ENCODE measurements around the gene RNF223. TPM values are rescaled to one million over a fixed set of nuclear protein-coding genes. Genes with fewer than 3 reads are reported as not detected.

RNF223 gene
- total RNA-seq, 4 donors from 2014 or later, result not detected

- Histone ChIP-seq H3K9me3 (peaks cover 0 to 9% (median 0%) of the 10 kb centered on the region in 4 donors), H3K4me1 (peaks cover 0 to 21% (median 3%) of the 10 kb centered on the region in 4 donors), H3K27ac (no peak overlapping the region), H3K36me3 (peaks cover 0 to 32% (median 0%) of the 10 kb centered on the region in 3 donors), H3K27me3 (no peaks in the 10 kb centered on the region), H3K4me3 (no peak overlapping the region)
- WGBS, 2 donors, result 94 to 95% methylated on average over 30 of the region's 30 CpGs
- no peak for DNase-seq (ENCODE audit: low spot score in 2 of 2)
- TF ChIP-seq CTCF (IDR thresholded peaks at IDR 0.05), result no peak
- TF ChIP-seq POLR2A (IDR thresholded peaks at IDR 0.05), result no peak
- TF ChIP-seq EP300 (IDR thresholded peaks at IDR 0.05), result no peak
Observed at GRCh38 chr1:1112237-1112985, 38.3 kb upstream of the RNF223 start.

- TF ChIP-seq CTCF (IDR thresholded peaks at IDR 0.05) (no peak), POLR2A (IDR thresholded peaks at IDR 0.05) (no peak), EP300 (IDR thresholded peaks at IDR 0.05) (no peak)
- Histone ChIP-seq H3K36me3 (peaks cover 0 to 32% (median 0%) of the 10 kb centered on the region in 3 donors), H3K27me3 (no peaks in the 10 kb centered on the region), H3K9me3 (peaks cover 0 to 11% (median 0%) of the 10 kb centered on the region in 4 donors), H3K4me1 (peaks cover 0 to 16% (median under 1%) of the 10 kb centered on the region in 4 donors), H3K27ac (no peak overlapping the region), H3K4me3 (no peak overlapping the region)
- 93% methylated on average over 28 of the region's 28 CpGs for WGBS, 2 donors
- DNase-seq (ENCODE audit: low spot score in 2 of 2), result no peak
Observed at GRCh38 chr1:1111516-1112236, 37.6 kb upstream of the RNF223 start.

- TF ChIP-seq POLR2A (IDR thresholded peaks at IDR 0.05), result no peak
- TF ChIP-seq EP300 (IDR thresholded peaks at IDR 0.05), result no peak
- no peak for TF ChIP-seq CTCF (IDR thresholded peaks at IDR 0.05)
- Histone ChIP-seq H3K4me1 (peaks cover 0 to 13% (median 0%) of the 10 kb centered on the region in 4 donors), H3K27me3 (no peaks in the 10 kb centered on the region), H3K27ac (no peak overlapping the region), H3K4me3 (no peak overlapping the region), H3K36me3 (peaks cover 0 to 32% (median 0%) of the 10 kb centered on the region in 3 donors), H3K9me3 (peaks cover 0 to 12% (median 0%) of the 10 kb centered on the region in 4 donors)
- no peak for DNase-seq (ENCODE audit: low spot score in 2 of 2)
- whole genome bisulfite sequencing, 2 donors, result 87 to 94% methylated on average over 23 to 27 of the region's 29 CpGs
Observed at GRCh38 chr1:1110561-1110971, 36.5 kb upstream of the RNF223 start.

GRCh38 chr1:1109743-1110142, 35.6 kb upstream of the RNF223 start:
- DNase-seq (ENCODE audit: low spot score in 2 of 2), result no peak
- Histone ChIP-seq H3K36me3 (peaks cover 0 to 32% (median 0%) of the 10 kb centered on the region in 3 donors), H3K4me3 (no peak overlapping the region), H3K27ac (no peak overlapping the region), H3K9me3 (peaks cover 0 to 12% (median 0%) of the 10 kb centered on the region in 4 donors), H3K4me1 (peaks cover 0 to 4% (median 0%) of the 10 kb centered on the region in 4 donors), H3K27me3 (no peaks in the 10 kb centered on the region)
- WGBS, 2 donors, result 73 to 78% methylated on average over 14 of the region's 14 CpGs
- TF ChIP-seq POLR2A (IDR thresholded peaks at IDR 0.05), result no peak
- no peak for TF ChIP-seq CTCF (IDR thresholded peaks at IDR 0.05)
- no peak for TF ChIP-seq EP300 (IDR thresholded peaks at IDR 0.05)

Measured in tibial nerve (tissue), 4 donors.